OCI-LY7 (cell line): ENCODE measurements around the gene MRPS26. TPM values are rescaled to one million over a fixed set of nuclear protein-coding genes. Genes with fewer than 3 reads are reported as not detected.

Experiments used
- BruUV-seq: library from RNA; stranded (reverse); fragments of 400-500 nt; replicated peaks from 2 replicates; lab custom pipeline; 2021; lab: Mats Ljungman, UMichigan
- CTCF ChIA-PET: fragments of 300-600 bp; sonication (Branson Sonifier 250); formaldehyde crosslinking; loops from one replicate; lab custom pipeline; 2022; ENCODE audit warnings: antibody characterized with exemption; ENCODE audit not compliant: unreplicated experiment; lab: Charles Lee
- POLR2A ChIA-PET: fragments of 300-600 bp; sonication (Branson Sonifier 250); formaldehyde crosslinking; loops from one replicate; lab custom pipeline; 2022; ENCODE audit warnings: antibody characterized with exemption; lab: Charles Lee
- DNase-seq: peaks from one replicate; pipeline ENCODE4 v3.0.0-alpha.2; 2015; ENCODE audit warnings: low spot score
- H2AFZ ChIP-seq: fragments of 200-600 bp; sonication (generic), shearing (Covaris generic); 2 replicates; pipeline ENCODE4 v1.6.1; 2014; ENCODE audit warnings: mild to moderate bottlenecking, antibody characterized with exemption, low read length, moderate library complexity
- H3K27ac ChIP-seq: fragments of 200-600 bp; sonication (generic); 2 replicates; pipeline ENCODE4 v1.5.1; 2014; ENCODE audit warnings: mixed run types, low read depth, mild to moderate bottlenecking, moderate library complexity, low read length, inconsistent platforms; ENCODE audit not compliant: poor library complexity, severe bottlenecking
- H3K36me3 ChIP-seq: fragments of 200-600 bp; sonication (generic); 2 replicates; pipeline ENCODE4 v1.6.1; 2014; ENCODE audit warnings: mild to moderate bottlenecking, antibody characterized with exemption, low read length, moderate library complexity, mixed read lengths; ENCODE audit not compliant: insufficient read depth
- H3K4me1 ChIP-seq: fragments of 200-600 bp; sonication (generic); 2 replicates; pipeline ENCODE4 v1.5.1; 2014; ENCODE audit warnings: mild to moderate bottlenecking, low read length; ENCODE audit not compliant: insufficient read depth, poor library complexity, severe bottlenecking
- H3K4me2 ChIP-seq: fragments of 200-600 bp; sonication (generic); 2 replicates; pipeline ENCODE4 v1.6.1; 2014; ENCODE audit warnings: mild to moderate bottlenecking, low read length
- H3K4me3 ChIP-seq: fragments of 200-600 bp; sonication (generic); 2 replicates; pipeline ENCODE4 v1.5.1; 2014; ENCODE audit warnings: mild to moderate bottlenecking, low read depth, low read length; ENCODE audit not compliant: poor library complexity, severe bottlenecking
- H3K79me2 ChIP-seq: fragments of 200-600 bp; sonication (generic); 2 replicates; pipeline ENCODE4 v1.6.1; 2016; ENCODE audit warnings: low read depth, mild to moderate bottlenecking, low read length, moderate library complexity, mixed read lengths; ENCODE audit not compliant: insufficient read depth
- H3K9me2 ChIP-seq: fragments of 200-600 bp; sonication (generic); 2 replicates; pipeline ENCODE4 v1.6.1; 2016; ENCODE audit warnings: mild to moderate bottlenecking, low read length, mixed read lengths; ENCODE audit not compliant: insufficient read depth
- H3K9me3 ChIP-seq: fragments of 200-600 bp; sonication (generic); 2 replicates; pipeline ENCODE4 v1.6.1; 2014; ENCODE audit warnings: mild to moderate bottlenecking, mixed run types, low read length, mixed read lengths
- H4K20me1 ChIP-seq: fragments of 200-600 bp; sonication (generic); 2 replicates; pipeline ENCODE4 v1.6.1; 2014; ENCODE audit warnings: mild to moderate bottlenecking, antibody characterized with exemption, low read length, moderate library complexity, mixed read lengths; ENCODE audit not compliant: insufficient read depth
- EZH2phosphoT487 ChIP-seq: fragments of 200-600 bp; sonication (generic); IDR thresholded peaks from 2 replicates; pipeline ENCODE4 v1.6.1; 2018; ENCODE audit warnings: low read depth, borderline replicate concordance, mild to moderate bottlenecking, mixed run types, antibody characterized with exemption, low read length, moderate library complexity, mixed read lengths
- intact Hi-C: fragments of 100-400 bp; cut with micrococcal nuclease; formaldehyde crosslinking; loops from one replicate; pipeline ENCODE4 v1.10.0; 2022; ENCODE audit not compliant: unreplicated experiment
- total RNA-seq, 2 experiments: library from RNA; depleted of rRNA in 1 of 2; stranded (reverse); fragments of >200 nt in 1 of 2; shearing (Covaris generic) in 1 of 2; gene quantifications; 2 replicates each; pipeline ENCODE4 v1.2.3, GENCODE V29; 2014 to 2022
- TF ChIP-seq, protein P1 (sequence below): fragments of 200-600 bp; sonication (generic); conservative IDR thresholded peaks from 2 replicates; pipeline ENCODE4 v1.5.1; 2014; ENCODE audit warnings: mild to moderate bottlenecking, antibody characterized with exemption, low read length, moderate library complexity, mixed read lengths

MRPS26 gene
- total RNA-seq, 2 experiments from 2014 or later = 73.2 to 78.1 TPM

DNA sequence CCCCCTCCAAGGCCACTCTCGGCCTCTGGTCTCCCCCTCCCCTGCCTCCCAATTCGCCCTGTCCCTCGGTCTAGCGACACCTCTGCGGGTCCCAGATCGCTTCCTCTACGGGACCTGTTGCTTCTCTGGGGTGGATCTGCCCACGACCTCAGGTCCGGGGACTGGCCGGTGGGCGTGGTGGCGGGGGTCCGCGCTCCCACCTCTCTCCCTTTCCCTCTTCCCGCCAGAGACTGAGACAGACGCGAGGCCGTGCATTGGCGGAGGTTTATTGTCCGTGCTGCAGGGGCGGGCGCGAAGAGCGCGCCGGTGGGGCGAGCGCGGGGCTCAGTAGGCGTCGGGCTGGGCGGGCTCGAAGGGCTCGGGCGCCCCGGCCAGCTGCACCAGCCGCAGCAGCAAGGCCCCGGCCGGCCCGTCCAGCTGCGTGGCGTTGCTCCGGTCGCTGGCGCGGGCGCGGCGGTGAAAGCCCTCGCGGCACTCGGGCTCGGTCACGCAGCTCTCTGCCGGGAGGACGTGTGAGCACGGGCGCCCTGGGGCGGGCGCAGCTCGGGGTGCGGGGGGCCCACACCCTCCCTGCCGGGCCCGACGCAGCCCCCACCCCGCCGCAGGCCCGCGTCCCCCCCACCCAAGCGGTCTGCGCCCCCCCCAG, 36.6 kb downstream of the MRPS26 start:
- H3K4me3 ChIP-seq = no peak overlapping the region
- TF ChIP-seq, protein P1, sequence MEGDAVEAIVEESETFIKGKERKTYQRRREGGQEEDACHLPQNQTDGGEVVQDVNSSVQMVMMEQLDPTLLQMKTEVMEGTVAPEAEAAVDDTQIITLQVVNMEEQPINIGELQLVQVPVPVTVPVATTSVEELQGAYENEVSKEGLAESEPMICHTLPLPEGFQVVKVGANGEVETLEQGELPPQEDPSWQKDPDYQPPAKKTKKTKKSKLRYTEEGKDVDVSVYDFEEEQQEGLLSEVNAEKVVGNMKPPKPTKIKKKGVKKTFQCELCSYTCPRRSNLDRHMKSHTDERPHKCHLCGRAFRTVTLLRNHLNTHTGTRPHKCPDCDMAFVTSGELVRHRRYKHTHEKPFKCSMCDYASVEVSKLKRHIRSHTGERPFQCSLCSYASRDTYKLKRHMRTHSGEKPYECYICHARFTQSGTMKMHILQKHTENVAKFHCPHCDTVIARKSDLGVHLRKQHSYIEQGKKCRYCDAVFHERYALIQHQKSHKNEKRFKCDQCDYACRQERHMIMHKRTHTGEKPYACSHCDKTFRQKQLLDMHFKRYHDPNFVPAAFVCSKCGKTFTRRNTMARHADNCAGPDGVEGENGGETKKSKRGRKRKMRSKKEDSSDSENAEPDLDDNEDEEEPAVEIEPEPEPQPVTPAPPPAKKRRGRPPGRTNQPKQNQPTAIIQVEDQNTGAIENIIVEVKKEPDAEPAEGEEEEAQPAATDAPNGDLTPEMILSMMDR = no peak
- no peak for TF ChIP-seq EZH2phosphoT487
- POLR2A ChIA-PET = no interaction called here
- H4K20me1 ChIP-seq = no peaks in the 10 kb centered on the region
- DNase-seq = no peak
- intact Hi-C loops = no loop called here
- no peaks in the 10 kb centered on the region for H3K36me3 ChIP-seq
- no TSS peak for BruUV-seq
- H2AFZ ChIP-seq = no peak overlapping the region
- H3K9me3 ChIP-seq = no peaks in the 10 kb centered on the region
- no peak overlapping the region for H3K27ac ChIP-seq
- no peaks in the 10 kb centered on the region for H3K79me2 ChIP-seq
- no peak overlapping the region for H3K4me2 ChIP-seq
- H3K9me2 ChIP-seq = no peaks in the 10 kb centered on the region
- CTCF ChIA-PET = no interaction called here
- no peaks in the 10 kb centered on the region for H3K4me1 ChIP-seq

DNA sequence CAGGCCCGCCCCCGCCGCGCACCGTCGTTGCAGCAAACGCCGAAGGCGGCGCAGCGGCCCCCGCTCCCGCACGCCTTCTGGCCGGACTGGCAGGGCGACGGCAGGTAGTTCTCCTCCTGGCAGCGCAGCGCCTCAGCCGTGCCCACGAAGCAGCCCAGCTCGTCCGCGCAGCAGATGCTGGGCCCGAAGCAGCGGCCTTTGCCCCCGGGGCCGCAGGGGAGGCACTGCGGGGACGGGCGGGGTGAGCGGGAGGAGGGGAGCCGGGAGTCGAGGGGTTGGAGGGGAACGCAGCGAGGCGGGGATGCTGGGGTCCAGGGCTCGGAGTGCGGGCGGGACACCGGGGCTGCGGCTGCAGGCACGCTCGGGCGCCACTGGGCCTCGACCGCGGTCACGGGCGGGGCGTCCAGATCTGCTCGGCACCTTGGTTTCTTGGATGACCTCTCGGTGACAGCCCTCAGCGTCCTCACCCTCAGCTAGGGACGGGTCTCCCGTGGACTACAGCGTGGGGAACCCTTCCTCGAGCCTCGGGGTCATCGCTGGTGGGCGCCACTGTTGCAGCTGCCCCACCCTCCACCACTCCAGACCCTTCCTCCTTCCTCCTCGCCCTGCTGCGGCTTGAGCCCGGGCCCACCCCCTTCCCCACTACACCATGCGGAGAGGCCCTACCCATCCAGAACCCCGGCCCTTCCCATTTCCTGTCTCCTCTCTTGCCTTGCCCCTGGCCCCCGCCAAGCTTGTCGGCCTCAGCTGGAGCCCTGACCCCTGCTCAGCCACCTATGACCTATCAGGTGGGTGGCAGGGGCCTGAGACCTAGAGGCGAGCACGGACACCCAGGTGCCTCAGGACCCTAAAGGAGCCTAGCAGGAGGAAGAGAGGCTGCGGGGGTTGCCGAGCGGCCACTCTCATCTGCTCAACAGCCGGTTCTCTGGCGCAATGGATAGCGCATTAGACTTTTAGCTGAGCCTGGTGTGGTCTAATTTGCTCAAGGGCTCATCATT, 37.4 kb downstream of the MRPS26 start:
- Histone ChIP-seq H3K9me3 (no peaks in the 10 kb centered on the region), H3K27ac (no peak overlapping the region), H3K36me3 (no peaks in the 10 kb centered on the region), H3K9me2 (no peaks in the 10 kb centered on the region), H3K4me3 (no peak overlapping the region), H3K79me2 (no peaks in the 10 kb centered on the region), H3K4me1 (no peaks in the 10 kb centered on the region), H4K20me1 (no peaks in the 10 kb centered on the region), H2AFZ (no peak overlapping the region), H3K4me2 (no peak overlapping the region)
- ChIA-PET CTCF (no interaction called here), POLR2A (no interaction called here)
- TF ChIP-seq, protein P1 = no peak
- TF ChIP-seq EZH2phosphoT487 = no peak
- intact Hi-C loops = no loop called here
- BruUV-seq = no TSS peak
- no peak for DNase-seq
